ENCODE results near the gene ZNF391.

DNA sequence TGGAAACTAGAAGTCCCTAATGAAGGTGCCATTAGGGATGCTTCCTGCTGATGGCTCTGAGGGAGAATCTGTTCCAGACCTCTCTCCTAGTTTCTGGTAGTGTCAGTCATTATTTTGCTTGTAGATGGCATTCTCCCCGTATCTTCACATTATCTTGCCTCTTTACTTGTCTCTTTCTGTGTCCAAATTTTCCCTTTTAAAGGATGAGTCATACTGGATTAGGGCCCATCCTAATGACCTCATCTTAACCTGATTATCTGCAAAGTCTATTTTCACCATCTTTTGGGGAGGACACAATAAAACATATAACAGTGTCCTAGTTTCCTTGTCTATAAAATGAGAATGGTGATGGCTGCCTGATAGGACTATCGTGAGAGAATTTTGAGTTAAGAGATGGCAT is 27.3 kb downstream of the ZNF391 start:
- TF ChIP-seq CTCF (IDR thresholded peaks at IDR 0.05 in 4 of 5, conservative IDR thresholded peaks at IDR 0.05 in 1 of 5) (no peak), POLR2A (IDR thresholded peaks at IDR 0.05) (no peak)

Measured in gastrocnemius medialis (tissue), 4 donors.